Neural cell (in vitro differentiated cells): ENCODE data around the gene HAPSTR1.

ENCODE experiments used
- POLR2AphosphoS5 ChIP-seq: IDR thresholded peaks from 2 replicates; pipeline ENCODE4 v1.6.1; 2012
- TF ChIP-seq, protein P1 (sequence below): fragments of 450-650 bp; IDR thresholded peaks from 2 replicates; pipeline ENCODE4 v1.5.1; 2014; ENCODE audit warnings: antibody characterized with exemption, mild to moderate bottlenecking, moderate library complexity; ENCODE audit not compliant: poor library complexity, severe bottlenecking

DNA sequence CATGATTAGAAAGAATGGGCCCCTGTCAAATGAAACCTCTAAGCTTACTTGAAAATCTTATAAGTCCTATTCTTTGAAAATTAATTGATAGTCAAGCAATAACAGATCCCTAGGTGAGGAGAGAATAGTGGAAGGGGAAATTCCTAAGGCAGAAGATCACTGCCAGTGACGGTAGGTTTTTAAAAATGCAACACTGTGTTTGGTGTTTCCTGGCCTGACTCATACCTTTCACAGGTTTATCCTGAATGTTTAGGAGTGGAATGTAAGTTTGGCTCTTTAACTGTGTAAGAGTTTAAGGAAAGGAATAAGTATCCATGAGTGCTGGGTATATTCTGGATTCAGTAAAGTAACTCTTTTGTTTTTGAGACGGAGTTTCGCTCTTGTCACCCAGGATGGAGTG lies 23.8 kb downstream of the HAPSTR1 start:
- TF ChIP-seq, protein P1, sequence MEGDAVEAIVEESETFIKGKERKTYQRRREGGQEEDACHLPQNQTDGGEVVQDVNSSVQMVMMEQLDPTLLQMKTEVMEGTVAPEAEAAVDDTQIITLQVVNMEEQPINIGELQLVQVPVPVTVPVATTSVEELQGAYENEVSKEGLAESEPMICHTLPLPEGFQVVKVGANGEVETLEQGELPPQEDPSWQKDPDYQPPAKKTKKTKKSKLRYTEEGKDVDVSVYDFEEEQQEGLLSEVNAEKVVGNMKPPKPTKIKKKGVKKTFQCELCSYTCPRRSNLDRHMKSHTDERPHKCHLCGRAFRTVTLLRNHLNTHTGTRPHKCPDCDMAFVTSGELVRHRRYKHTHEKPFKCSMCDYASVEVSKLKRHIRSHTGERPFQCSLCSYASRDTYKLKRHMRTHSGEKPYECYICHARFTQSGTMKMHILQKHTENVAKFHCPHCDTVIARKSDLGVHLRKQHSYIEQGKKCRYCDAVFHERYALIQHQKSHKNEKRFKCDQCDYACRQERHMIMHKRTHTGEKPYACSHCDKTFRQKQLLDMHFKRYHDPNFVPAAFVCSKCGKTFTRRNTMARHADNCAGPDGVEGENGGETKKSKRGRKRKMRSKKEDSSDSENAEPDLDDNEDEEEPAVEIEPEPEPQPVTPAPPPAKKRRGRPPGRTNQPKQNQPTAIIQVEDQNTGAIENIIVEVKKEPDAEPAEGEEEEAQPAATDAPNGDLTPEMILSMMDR: no peak
- TF ChIP-seq POLR2AphosphoS5: no peak
